T-helper 1 cell (primary cell): ENCODE data around the gene DAZAP1.
"Not testable (repeated sequence)": the region's sequence is repeated elsewhere in the genome, so short reads cannot be mapped to it uniquely, and the experiment has no call there.

ENCODE experiments used
- DNase-seq, 5 donors: peaks; one replicate each; pipeline ENCODE4 v3.0.0-alpha.2; 2012 to 2020

Gene DAZAP1

DNA sequence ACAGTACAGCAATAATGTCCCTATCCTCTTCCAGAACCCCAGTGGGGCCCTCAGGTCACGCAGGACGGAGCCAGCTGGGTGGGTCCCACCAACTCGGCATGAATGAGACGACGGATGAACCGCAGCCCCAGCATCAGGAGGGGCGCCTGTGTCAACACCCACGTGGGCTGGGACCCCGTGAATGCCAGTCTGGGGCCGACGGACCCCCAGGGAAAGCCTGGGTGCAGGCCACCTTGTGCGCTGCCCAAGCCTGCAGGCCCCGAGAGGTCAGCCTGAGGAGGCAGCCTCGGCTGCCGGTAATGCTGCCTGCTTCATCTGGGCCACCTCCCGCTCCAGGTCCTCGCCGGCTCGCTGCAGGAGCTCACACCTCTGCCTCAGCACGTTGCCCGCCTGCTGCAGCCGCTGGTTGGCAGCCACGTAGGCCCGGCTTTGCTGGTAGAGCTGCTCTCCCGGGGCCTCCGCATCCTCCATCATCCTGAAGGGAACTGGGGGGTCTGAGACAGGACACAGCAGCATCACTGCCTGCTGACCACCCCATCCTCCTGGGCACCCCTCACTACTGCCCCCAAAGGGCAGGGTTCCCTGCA, 67.5 kb downstream of the DAZAP1 start:
- DNase-seq: no peak

DNA sequence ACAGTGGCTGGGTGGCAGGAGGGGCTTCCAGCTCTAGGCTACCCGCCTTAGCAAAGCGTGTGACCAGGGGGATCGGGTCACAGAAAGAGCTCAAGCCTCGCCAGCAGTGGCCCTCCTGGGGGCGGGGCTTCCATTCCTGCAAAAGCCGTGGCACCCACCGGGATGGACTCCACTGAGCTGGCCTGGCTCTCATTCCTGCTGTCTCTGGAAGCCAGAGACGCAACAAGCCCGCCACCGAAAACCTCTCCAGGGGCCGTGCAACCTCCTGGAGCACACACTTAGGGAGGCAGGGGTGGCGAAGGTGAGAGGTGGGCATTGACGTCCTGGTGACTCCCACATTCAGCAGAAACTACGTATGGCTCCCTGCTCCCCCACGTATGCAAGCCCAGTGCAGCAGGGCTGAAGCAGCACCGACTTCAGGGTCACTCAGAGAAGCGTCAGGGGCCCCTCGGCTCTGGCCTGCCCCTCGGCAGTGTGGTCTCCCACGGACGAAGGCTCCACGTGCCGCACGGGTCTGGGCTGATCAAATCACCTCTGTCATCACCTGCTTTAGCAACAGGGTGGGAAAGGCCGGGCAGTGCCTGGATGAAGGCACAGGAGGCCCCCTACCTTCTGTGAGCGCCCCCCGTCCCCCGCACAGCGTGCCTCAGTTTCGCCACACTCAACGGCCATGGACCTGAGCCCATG, 68.5 kb downstream of the DAZAP1 start:
- DNase-seq: no peak

DNA sequence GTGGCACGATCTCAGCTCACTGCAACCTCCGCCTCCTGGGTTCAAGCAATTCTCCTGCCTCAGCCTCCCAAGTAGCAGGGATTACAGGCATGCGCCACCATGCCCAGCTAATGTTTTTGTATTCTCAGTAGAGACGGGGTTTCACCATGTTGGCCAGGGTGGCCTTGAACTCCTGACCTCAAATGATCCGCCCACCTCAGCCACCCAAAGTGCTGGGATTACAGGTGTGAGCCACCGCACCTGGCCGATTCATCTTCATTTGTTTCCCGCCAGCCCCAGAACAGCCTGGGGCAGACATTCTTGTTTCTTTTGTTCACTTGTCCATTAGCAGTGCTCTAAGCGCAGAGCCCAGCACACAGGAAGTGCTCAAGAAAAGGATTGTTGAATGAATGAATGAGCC, 69.7 kb downstream of the DAZAP1 start:
- not testable (repeated sequence) for DNase-seq

DNA sequence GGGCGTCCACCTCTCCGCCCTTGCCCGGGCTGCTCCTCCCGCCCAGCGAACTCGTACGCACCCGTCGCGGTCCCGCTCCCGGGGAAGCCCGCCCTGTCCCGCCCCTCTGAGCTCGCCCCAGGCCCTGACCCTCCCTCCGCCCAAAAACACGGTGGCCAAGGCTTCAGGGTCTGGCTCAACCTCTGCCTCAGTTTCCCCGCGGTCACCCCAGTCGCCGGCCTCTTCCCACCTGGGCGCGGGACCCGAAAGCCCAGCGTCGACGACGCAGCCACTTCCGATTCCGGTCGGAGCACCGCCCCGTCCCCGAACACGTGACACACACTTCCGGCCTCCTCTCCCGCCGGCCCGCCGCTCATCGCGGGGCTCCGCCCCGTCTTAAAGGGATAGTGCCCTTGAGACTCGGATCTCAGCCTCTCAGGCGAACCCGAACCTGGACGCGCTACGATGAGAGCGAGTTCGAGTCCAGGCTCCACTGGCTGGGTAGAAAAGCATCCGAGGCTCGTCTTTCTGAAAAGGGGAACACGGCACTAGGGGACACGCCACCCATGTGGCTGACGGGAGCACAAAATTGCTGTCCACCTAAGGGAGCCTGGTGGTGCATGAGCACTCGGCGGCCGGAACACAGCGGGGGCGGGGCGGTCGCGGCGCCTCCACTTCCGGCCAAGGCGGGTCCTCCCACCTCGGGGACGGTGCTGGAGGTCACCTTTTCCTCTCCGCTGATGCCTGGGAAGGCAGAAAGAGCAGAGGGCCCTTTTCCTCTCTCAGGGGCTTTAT, 71.7 kb downstream of the DAZAP1 start, which contains the start of gene C19orf25:
Gene C19orf25 (minus strand): TSS at position 282 of the 774 bp plus-strand sequence. CDS start 312 bp downstream, outside the sequence.
- DNase-seq: peak; percentile 77 to 96 (median 85)

DNA sequence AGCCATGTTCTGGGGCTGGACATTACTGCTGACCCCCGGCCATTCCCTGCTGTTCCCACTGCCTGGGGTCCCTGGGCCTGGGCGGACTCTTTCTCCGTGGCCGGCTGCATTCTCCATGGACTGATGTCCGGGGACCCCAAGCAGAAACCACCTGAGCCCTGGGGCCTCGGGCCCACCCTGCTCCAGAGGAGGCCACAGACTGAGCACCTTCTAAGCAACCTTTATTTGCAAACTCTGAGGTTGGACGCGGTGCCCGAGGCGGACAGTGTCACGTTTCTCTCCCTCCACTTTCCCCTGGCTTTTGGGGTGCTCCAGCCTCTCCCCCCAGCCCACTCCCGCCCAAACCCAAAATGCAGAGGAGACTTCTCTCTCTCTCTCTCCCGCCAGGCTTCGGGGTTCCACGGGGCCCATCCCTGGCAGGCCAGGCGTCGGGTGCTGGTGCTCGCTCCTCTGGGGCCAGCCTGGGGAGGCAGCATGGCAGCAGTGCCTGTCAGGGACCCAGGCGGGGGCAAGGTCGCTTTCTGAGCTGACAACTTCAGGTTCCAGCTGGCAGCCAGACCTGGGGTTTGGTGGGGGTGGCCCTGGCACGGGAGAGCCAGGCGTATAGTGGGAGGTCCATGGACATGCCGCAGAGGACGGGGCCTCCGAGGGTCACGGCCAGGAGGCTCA, 74.0 kb downstream of the DAZAP1 start:
- no peak for DNase-seq

DNA sequence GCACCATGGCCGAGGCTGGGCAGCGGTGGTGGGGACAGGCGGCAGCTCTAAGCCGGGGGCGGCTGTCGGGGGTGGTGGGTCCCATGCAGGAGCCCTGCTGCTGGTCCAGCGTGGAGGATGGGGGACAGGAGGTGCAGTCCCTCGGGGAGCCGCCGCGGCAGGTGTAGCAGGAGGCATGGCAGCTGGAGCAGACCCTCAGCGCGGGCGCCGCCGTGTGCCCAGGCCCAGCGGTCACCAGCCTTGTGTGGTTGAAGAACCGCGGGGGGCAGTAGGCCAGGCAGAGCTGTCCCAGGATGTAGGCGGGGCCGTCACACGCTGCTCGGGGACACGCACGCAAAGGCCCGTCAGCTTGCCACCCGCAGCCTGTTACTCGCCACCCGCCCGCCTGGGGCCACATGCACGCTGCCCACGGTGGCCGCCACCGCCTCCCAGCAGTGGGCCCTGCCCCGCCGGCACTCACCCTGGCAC, 74.5 kb downstream of the DAZAP1 start:
- no peak for DNase-seq

DNA sequence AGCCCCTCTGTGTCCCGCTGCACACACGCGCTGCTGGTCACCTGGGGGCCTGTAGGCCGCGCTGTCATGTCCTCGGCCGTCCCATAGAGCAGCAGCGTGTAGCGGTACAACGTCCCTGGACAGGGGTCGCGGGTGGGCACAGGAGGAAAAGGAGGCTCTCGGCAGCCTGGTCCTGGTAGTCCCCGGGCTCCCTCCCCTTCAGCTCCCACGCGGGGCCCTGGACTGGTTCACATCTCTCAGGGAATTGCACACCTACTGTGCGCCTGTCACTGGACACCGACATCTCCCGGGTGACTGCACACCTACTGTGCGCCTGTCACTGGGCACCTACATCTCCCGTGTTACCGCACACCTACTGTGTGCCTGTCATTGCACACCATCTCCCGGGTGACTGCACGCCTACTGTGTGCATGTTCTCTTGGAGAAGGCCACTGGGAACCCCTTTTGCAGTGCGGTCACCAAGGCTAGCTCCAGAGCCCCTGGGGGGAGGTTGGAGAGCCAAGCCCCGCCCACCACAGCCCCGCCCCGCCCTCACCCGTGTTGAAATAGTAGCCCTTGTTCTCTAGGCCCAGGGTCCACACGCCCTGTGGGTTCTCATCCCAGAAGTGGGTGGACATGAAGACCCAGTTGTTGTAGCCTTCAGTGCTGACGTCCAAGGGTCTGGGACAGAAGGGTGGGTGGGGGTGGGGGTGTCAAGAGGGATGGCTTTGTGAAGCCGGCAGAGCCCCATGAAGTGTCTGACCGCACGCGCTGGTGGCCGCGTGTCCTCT, 75.2 kb downstream of the DAZAP1 start:
- no peak for DNase-seq

DNA sequence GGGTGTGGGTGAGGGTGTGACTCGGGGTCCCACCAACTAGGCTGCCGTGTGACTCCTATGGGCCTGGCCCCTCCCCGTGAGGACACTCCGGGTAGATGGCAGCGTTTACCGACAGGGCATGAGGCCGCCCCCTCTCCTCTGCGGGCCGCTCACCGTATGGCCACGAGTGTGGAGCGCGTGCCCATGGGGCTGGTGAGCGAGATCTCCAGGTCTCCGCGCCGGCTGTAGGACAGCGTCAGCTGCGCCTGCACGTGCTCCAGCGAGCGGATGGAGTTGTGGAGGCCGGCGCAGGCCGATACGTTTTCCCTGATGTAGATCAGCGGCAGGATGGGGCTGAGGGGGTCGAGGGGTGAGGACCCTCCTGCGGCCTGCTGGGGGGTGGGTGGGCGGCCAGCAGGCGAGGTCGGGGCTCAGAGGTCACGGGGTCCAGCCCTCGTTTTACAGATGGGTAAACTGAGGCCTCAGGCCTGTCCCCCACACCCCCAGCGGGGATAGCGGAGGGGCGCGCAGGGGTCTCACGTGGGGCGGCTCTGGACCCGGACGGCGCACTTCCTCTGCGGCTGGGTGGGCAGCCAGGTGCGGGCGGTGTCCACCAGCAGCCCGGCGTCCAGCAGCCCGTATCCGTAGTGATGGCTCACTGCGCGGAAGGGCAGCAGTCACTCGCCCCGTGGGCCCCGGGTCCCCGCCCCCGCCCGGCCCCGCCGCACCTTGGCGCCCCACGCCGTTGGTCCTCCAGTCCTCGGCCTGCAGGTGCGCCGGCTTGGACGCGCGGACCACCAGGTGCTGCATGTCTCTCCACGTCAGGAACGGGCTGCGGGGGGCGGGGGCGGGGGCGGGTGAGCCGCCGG, 76.0 kb downstream of the DAZAP1 start:
- peak in 1 of 5 donors; percentile 8 for DNase-seq

DNA sequence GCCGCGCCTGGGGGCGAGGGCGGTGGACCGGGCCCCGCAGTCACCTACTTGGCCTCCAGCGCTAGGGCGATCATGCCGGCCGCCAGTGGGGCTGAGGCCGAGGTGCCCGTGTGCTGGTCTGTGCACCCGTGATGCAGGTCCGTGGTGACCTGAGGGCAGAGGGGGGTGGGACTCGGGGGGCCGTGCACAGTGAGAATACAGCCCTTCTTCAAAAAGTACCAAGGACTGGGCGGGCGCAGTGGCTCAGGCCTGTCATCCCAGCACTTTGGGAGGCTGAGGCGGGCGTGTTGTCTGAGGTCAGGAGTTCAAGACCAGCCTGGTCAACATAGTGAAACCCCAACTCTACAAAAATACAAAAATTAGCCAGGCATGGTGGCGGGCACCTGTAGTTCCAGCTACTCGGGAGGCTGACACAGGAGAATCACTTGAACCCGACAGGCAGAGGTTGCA, 76.6 kb downstream of the DAZAP1 start:
- peak in 1 of 5 donors; percentile 9 for DNase-seq
